SKM-1 treated with dmso at 0.1 percent for 144 hours (cell line): ENCODE data around the gene TRPM2.

Source experiments
- DNase-seq: peaks from one replicate; lab custom pipeline; 2025; ENCODE audit not compliant: unreplicated experiment; lab: John Stamatoyannopoulos, UW

Gene TRPM2

DNA sequence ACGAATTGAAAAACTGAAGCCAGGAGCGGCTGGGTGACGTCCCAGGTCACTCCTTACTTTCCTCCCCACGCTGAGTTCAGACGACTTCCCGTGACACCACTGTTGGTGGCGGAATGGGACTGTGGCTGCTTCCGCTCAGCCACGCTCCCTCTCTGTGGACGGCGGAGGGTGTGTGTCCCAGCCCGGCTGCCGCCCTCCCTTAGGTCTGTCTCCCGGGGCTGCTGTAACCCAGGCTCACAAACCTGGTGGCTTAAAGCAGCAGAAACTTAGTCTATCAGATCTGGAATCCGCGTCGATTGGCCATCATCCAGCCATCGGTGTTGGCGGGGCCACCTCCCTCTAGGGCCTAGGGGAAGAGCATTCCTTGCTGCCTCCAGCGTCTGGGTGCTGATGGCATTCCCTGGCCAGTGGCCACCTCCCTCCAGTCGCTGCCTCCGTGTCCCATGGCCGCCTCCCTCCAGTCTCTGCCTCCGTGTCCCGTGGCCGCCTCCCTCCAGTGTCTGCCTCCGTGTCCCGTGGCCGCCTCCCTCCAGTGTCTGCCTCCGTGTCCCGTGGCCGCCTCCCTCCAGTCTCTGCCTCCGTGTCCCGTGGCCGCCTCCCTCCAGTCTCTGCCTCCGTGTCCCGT lies 17.5 kb downstream of the TRPM2 start:
- no peak for DNase-seq

DNA sequence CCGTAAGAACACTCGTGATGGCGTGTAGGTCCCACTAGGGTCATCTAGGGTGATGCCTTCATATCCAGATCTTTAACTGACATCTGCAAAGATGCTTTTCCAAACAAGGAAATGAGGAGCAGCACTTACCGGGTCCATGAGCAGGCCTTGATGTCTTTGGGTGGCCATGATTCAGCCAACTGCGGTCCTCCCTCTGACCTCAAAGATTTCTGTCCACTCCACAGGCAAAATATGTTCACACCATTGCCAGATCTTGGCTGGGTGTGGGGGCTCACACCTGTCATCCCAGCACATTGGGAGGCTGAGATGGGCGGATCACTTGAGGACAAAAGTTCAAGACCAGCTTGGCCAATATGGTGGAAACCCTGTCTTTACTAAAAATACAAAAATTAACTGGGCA lies 18.2 kb downstream of the TRPM2 start:
- DNase-seq = no peak

DNA sequence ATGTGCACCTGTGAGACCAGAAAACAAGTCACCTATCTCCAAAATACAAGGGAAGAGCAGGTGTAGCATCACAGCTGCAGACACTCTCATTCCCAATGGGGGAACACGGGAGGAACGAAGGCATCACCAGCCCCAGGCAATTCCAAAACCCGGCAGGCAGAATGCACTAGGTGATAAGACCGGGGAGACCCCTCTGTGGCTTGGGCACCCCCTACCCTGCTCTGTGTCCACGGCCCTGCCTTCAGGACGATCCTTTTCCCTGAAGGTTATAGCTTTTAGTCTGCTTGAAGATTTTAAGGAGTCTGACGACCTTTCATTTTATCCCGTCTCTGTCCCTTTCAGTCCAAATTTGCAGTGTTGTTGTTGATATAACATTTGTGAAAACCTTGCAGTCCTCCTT lies 19.2 kb downstream of the TRPM2 start:
- DNase-seq = no peak

DNA sequence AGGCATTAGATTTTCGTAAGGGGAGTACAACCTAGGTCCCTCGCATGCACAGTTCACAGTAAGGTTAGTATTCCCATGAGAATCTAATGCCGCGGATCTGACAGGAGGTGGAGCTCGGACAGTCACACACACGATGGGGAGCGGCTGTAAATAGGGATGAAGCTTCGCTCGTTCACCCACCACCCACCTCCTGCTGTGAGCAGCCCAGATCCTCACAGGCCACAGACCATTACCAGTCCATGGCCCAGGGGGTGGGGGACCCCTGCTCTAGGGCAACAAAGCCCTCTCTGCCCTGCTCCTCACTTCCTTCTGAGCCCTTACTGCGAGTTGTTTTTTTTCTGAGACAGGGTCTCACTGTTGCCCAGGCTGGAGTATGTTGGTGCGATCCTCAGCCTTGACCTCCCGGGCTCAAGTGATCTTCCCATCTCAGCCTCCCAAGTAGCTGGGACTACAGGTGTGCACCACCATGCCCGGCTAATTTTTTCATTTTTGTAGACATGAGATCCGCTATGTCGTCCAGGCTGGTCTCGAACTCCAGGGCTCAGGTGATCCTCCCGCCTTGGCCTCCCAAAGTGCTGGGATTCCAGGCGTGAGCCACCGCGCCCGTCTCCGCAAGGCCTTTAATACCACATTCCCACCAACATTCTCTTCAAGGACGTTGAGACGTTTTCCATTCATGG lies 21.3 kb downstream of the TRPM2 start:
- no peak for DNase-seq

DNA sequence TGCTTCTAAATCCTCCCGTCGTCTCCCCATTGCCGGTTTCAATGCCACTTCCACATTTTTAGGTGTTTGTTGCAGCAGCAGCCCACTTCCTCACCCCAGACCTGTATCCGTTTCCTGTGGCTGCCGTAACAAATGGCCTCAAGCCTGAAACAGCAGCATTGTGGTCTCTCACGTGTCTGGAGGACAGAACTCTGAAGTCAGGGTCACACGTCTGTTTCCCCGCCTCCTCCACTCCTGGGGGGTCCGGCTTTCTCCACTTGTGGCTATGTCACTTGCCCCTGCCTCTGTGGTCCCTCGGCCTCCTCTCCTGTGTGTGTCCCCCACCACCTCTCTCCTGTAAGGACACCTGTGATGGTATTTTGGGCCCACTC lies 21.8 kb downstream of the TRPM2 start:
- DNase-seq = peak; percentile 91

DNA sequence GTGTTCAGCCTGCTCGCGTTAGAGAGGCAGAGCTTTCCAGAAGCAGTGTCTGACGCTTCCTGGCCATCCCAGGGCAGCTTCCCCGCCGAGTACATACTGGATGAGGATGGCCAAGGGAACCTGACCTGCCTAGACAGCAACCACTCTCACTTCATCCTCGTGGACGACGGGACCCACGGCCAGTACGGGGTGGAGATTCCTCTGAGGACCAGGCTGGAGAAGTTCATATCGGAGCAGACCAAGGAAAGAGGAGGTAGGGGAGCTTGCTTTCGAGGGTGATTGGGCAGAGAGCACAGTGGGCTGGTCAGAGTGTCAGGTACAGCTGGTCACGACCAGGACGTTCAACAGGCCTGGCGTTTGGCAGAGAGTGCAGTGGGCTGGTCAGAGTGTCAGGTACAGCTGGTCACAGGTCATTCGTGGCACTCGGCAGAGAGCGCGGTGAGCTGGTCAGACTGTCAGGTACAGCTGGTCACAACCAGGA lies 22.4 kb downstream of the TRPM2 start:
- no peak for DNase-seq

DNA sequence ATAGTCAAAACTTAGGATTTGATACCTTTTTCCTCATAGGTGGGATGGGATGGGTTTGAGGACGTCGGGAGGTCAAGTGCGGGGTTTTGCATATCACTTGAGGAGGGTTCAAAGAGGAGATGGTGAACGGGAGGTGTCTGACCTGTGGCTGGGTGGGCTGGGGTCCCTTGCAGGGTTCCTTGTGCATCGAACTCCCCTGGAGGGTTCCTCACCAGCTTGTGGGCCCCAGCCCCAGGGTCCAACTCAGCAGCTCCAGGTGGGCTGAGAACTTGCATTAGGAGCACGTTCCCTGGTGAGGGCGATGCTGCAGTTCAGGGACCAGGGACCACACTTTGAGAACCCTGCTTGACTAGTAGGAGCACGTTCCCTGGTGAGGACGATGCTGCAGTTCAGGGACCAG lies 23.2 kb downstream of the TRPM2 start:
- DNase-seq = no peak

DNA sequence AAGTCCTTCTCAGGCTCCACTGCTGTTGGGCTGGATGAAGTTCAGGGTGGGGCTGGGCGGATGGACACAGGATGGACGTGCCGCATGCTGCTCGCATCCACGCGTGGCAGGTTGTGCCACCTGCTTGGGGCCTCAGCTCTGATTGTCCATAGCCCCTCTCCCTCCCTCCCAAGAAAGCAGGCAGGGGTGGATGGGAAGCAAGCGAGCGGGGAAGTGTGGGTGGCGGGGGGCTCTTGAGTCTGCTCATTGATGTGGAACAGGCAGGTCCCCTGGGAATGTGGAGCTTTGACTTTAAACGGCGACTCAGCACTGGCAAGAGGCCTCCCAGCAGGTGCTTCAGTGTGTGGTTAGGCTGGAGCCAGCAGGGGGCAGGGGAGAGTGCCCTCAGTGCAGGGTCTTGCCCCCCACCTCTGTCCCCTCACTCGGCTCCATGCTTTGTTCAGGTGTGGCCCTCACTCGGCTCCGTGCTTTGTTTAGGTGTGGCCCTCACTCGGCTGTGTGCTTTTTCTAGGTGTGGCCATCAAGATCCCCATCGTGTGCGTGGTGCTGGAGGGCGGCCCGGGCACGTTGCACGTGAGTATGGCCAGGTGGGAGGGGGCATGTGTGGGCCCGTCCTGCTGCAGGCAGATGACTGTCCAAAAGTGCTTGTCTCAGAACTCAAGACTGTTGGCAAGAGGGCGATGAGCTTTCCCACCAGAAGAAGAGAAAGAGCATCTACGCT lies 23.9 kb downstream of the TRPM2 start:
- DNase-seq = no peak

DNA sequence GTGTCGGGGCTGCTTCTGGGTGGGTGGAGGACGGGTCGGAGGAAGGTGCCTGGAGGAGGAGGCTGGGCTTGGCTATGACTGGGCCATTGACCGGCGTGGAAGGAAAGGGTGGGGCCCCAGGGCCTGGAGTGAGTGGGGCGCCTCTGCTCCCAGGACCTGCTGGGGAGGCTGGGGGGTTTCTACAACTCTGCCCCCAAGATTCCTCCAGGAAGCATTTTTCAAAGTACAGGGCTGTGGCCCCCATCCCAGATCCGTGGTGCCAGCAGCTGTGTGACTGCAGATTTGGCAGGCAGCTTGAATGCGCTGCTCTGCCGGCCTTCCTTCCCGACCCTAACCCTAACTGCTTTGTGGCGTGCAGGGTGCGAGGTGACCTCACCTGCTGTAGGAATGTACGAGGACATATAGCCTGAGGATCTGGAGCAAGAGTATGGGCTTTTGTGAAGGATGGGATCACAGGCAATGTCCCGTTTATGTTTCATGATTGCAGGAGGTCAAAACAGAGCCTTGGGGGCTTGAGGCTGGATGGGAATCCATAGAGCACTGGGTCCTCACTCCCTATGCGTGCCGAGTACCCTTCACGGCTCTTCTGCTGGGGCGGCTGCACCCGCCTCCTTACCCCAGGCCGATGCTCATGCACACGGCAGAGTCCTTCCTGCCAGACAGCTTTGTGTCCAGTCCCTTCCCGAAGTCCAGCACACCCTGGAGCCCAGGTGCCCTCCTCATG lies 24.7 kb downstream of the TRPM2 start:
- no peak for DNase-seq

DNA sequence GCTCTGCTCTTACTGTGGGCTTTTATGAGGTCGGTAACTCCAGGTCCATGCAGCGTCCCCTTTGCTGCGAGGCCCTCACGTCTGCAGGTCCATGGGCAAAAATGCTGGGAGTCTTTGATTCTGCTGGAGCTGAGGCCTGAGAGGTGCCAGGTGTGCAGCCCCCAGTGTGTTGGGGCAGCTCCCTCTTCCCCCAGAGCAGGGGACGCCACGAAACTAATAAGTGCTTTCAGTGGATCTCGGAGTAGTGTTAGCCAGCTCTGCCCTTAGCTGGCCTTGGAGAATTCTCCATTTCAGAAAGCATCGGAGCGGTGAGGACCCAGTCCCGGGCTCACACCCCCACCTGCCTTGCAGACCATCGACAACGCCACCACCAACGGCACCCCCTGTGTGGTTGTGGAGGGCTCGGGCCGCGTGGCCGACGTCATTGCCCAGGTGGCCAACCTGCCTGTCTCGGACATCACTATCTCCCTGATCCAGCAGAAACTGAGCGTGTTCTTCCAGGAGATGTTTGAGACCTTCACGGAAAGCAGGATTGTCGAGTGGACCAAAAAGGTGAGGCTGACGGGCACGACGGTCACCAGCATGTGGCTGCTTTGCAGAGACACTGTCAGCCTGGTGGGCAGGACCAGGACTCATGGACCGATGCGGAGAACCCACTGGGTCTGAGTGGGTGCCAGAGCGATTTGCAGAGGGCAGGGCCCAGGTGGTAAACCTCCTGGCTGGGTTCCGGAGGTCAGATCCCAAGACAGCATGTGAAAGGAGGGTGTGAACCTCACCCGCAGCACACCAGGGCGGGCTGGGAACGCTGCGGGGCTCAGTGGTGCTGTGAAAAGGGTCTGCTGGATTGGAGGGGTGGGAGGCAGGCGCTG lies 25.5 kb downstream of the TRPM2 start:
- no peak for DNase-seq

DNA sequence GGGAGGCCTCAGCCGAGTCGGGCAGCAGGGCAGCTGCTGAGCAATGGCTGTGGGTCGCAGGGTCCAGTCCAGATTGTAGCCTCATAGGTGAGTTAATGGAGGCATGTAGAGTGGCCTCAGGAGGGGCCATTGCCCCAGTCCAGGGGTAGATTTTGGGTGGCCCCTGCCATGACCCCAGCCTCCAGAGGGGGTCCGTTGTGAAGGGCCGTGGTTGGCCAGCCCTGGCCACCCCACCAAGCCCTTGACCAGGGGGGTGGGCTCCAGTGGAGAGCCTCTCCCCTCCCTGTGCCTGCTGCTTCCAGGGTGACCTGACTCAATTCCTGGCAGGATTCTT lies 26.1 kb downstream of the TRPM2 start:
- no peak for DNase-seq

DNA sequence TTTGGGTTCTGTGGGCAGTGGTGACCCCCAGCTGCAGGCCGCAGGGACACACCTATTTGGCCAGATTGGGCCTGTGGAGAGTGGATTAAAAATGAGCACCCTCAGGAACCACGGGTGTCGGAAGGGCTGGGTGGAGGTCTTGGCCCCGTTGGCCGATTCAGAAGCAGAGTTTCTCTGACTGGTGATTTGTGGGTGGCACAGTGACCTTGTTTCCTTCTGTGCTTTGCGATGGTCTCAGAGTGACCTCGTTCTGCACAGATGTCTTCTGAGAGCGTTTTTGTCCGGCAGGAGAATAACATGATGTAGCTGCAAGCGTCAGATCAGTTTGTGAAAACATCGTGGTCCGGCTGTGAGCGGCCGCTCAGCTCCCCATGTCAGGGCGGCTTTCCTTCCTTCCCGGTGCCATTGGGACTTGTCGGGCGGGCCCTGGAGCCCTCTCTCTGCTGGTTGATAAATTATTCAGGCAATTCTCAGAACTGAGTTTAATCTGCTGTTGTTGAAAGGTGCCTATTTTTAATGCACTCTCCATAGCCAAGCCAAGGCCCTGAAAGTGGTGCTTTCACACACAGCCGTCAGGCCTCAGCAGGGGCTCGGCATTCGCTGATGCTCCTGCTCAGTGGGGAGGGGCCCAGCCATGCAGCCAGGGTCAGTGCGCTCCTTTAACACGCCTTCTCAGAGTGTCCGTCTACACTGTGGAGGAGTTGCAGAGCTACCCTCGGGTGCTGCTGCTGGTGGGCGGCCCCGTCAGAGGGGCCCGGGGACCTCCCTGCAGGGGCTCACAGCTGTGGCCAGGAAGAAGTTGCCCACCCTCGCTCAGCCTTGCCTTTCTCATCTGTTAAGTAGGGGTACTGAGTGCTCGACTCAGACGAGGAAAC lies 26.8 kb downstream of the TRPM2 start:
- no peak for DNase-seq

DNA sequence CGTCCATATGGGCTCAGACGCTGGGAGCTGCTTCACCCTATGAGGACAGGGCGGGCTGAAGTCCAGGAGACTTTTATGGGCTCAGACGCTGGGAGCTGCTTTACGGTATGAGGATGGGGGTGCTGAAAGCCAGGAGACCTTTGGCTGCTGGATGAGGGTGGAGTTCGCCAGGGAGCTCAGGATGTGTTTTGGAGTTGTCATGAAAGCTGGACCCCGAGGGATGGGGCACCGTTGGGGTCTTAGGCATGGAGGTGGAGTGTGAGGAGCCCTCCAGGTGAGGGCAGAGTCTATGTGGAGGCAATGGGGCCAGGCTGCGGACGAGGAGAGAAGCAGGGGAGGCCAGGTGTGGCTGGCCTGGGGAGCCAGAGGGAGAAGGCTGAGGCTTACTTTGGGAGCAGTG lies 27.5 kb downstream of the TRPM2 start:
- no peak for DNase-seq

DNA sequence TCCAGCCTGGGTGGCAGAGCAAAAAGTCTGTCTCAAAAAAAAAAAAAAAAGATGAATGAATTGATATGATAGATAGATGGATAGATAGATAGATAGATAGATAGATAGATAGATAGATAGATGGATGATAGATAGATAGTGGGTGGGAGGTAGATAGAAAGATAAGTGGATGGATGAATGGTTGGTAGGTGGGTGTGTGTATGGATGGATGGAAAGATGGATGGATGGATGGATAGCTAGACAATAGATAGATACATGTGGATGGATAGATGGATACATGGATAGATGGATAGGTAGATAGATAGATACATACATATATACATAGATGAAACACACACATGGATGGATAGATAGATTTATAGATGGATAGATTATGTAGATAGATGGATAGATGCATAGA lies 28.5 kb downstream of the TRPM2 start:
- DNase-seq = no peak

DNA sequence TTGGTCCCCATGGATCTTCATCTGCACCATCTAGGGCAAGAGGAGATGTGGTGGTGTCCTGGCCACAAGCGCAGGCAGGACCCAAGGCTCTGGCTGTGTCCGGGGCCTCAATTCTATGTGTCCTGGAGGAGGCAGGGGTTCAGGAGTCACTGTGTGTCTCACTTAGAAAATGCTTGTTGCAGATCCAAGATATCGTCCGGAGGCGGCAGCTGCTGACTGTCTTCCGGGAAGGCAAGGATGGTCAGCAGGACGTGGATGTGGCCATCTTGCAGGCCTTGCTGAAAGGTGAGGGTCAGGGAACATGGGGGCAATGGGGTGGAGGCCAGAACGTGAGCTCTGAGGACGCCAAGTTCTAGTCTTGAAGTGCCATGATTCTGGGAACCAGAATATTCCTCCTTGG lies 29.1 kb downstream of the TRPM2 start:
- DNase-seq = no peak

DNA sequence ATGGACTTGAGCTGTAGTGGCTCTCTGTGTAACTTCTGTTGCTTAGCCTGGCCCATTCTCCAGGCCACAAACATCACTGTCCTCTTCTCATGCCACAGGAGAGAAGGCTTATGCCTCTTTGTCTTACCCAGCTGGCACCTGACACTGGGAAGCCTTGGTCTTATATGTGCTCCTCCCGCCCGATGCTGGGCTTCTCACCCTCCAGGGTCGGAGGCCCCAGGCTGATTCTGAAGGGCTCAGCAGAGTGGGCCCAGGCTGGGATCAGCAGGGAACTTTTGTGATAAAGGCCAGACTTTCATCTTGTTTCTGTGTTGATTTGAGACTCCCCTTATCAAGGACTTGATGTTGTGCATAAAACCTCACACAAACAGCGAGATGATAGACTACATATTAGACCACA lies 29.8 kb downstream of the TRPM2 start:
- DNase-seq = no peak

DNA sequence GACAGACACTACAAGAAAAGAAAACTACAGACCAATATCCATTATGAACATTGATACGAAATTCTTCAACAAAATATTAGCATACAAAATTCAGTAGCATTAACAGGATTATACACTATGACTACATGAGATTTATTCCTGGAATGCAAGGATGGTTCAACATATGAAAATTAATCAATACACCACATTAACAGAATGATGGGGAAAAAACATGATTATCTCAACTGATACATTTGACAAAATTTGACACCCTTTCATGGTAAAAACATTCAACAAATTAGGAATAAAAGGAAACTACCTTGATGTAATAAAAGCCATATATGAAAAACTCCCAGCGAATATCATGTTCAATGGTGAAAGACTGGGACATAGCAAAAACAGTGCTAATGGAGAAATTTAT lies 31.5 kb downstream of the TRPM2 start:
- no peak for DNase-seq

DNA sequence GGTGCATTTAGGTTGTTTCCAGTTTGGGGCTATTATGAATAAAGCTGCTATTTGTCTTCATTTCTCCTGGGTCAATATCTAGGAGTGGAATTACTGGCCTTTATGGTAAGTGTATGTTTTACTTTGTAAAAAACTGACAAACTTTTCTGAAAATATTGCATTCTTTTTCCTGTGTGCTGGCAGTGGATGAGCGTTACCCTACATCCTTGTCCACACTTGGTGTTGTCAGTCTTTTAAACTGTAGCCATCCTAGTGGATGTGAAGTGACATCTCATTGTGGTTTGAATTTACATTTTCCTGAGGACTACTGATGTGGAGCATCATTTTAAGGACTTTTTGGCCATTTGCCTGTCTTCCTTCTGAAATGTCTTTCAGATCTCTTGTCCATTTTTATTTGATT lies 35.9 kb downstream of the TRPM2 start:
- no peak for DNase-seq

DNA sequence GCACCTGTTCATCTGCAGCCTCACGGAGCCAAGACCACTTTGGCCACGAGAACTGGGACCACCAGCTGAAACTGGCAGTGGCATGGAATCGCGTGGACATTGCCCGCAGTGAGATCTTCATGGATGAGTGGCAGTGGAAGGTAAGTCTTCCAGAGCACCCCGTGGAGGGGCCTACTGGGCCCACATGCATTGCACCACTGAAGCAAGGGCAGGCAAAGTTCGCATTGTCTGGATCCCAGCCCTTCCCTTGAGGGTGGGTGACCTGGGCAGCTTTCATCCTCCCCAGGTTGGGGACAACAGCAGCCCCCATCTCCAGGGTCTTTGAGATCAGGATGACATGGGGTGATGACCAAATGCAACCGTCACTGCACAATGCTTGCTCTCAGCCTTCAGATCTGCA lies 37.5 kb downstream of the TRPM2 start:
- DNase-seq = no peak
